Ovary (tissue), 3 donors: ENCODE data around the gene PRKCE.

Source experiments
- POLR2A ChIP-seq: fragments of 450-650 bp; IDR thresholded peaks from one replicate; pipeline ENCODE4 v1.6.1; 2017; ENCODE audit warnings: antibody characterized with exemption, mild to moderate bottlenecking, moderate library complexity
- TF ChIP-seq, protein P1 (sequence below), 3 donors: fragments of 450-650 bp in 2 of 3; fragments of 200-600 bp in 1 of 3; IDR thresholded peaks; one replicate each; pipeline versions ENCODE4 v1.5.1 to v1.8.0; 2016 to 2022; ENCODE audit warnings: antibody characterized with exemption in 3 of 3, mild to moderate bottlenecking in 1 of 3
- donor health status: DM: no; HTN: no; CAD: no.

DNA sequence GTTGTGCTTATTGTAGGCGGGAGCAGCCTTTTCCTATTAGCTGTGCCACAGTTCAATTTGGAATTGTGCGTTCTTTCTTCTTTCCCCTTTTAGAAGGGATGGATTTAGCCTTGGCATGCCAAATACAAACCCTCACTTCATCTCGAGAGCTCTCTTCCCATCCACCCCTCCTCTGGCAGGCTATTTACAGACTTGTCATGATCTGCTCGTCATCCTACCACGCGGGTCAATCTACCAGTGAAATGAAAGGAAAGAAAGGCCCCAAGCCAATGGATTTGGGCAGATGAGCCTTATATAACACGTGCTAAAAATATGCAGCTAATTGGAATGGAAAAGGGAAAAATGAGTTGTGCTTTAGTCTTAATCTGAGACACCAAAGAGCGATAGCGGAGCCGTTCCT, 277.5 kb downstream of the PRKCE start:
- no peak for TF ChIP-seq POLR2A
- TF ChIP-seq, protein P1, sequence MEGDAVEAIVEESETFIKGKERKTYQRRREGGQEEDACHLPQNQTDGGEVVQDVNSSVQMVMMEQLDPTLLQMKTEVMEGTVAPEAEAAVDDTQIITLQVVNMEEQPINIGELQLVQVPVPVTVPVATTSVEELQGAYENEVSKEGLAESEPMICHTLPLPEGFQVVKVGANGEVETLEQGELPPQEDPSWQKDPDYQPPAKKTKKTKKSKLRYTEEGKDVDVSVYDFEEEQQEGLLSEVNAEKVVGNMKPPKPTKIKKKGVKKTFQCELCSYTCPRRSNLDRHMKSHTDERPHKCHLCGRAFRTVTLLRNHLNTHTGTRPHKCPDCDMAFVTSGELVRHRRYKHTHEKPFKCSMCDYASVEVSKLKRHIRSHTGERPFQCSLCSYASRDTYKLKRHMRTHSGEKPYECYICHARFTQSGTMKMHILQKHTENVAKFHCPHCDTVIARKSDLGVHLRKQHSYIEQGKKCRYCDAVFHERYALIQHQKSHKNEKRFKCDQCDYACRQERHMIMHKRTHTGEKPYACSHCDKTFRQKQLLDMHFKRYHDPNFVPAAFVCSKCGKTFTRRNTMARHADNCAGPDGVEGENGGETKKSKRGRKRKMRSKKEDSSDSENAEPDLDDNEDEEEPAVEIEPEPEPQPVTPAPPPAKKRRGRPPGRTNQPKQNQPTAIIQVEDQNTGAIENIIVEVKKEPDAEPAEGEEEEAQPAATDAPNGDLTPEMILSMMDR (IDR thresholded peaks at IDR 0.05) = no peak
